Liver (tissue), 9 donors: Measurements from ENCODE around the gene ZNF175. TPM values are rescaled to one million over a fixed set of nuclear protein-coding genes. Genes with fewer than 3 reads are reported as not detected.

Source experiments
- DNase-seq: peaks from one replicate; pipeline ENCODE4 v3.0.0-alpha.2; 2017; ENCODE audit warnings: low spot score
- H3K27ac ChIP-seq, 2 donors: one replicate each; pipeline ENCODE4 v1.7.0; 2013; ENCODE audit warnings: inconsistent platforms in 2 of 2, low read length in 2 of 2, control low read depth in 1 of 2, low read depth in 1 of 2, mild to moderate bottlenecking in 1 of 2
- H3K27me3 ChIP-seq, 4 donors: one replicate each; pipeline versions ENCODE4 v1.6.1 to v1.7.0; 2013; ENCODE audit warnings: low read length in 3 of 4, inconsistent platforms in 1 of 4, mild to moderate bottlenecking in 1 of 4, moderate library complexity in 1 of 4; ENCODE audit not compliant: control insufficient read depth in 4 of 4, insufficient read depth in 4 of 4
- H3K36me3 ChIP-seq, 4 donors: one replicate each; pipeline versions ENCODE4 v1.6.1 to v1.7.0; 2013; ENCODE audit warnings: low read length in 3 of 4, mild to moderate bottlenecking in 3 of 4, low read depth in 1 of 4, moderate library complexity in 1 of 4; ENCODE audit not compliant: control insufficient read depth in 4 of 4, insufficient read depth in 3 of 4
- H3K4me1 ChIP-seq, 4 donors: one replicate each; pipeline versions ENCODE4 v1.6.1 to v1.7.0; 2013; ENCODE audit warnings: low read length in 3 of 4, mild to moderate bottlenecking in 3 of 4, moderate library complexity in 1 of 4; ENCODE audit not compliant: control insufficient read depth in 4 of 4, insufficient read depth in 4 of 4
- H3K4me3 ChIP-seq, 3 donors: one replicate each; pipeline versions ENCODE4 v1.6.1 to v1.7.0; 2013; ENCODE audit warnings: low read length in 3 of 3, control low read depth in 1 of 3, low read depth in 1 of 3, mild to moderate bottlenecking in 1 of 3
- H3K9ac ChIP-seq, 2 donors: one replicate each; pipeline ENCODE4 v1.7.0; 2013; ENCODE audit warnings: low read length in 2 of 2, mild to moderate bottlenecking in 2 of 2, moderate library complexity in 2 of 2, control low read depth in 1 of 2, low read depth in 1 of 2
- H3K9me3 ChIP-seq, 4 donors: one replicate each; pipeline versions ENCODE4 v1.6.1 to v1.7.0; 2013; ENCODE audit warnings: low read length in 3 of 4; ENCODE audit not compliant: control insufficient read depth in 4 of 4
- EGR1 ChIP-seq, 2 donors: IDR thresholded peaks; 2 replicates each; pipeline ENCODE4 v1.6.1; 2016 to 2018; ENCODE audit warnings: antibody characterized with exemption in 2 of 2, low read depth in 2 of 2
- FOXA1 ChIP-seq: IDR thresholded peaks from 2 replicates; pipeline ENCODE4 v1.6.1; 2016; ENCODE audit warnings: antibody characterized with exemption
- FOXA2 ChIP-seq: IDR thresholded peaks from 2 replicates; pipeline ENCODE4 v1.6.1; 2016; ENCODE audit warnings: antibody characterized with exemption
- GABPA ChIP-seq, 2 donors: IDR thresholded peaks in 1 of 2; conservative IDR thresholded peaks in 1 of 2; 2 replicates each; pipeline ENCODE4 v1.6.1; 2016; ENCODE audit warnings: antibody characterized with exemption in 2 of 2, mild to moderate bottlenecking in 1 of 2, moderate library complexity in 1 of 2
- HNF4G ChIP-seq: IDR thresholded peaks from 2 replicates; pipeline ENCODE4 v1.6.1; 2016; ENCODE audit warnings: antibody characterized with exemption
- JUND ChIP-seq, 2 donors: IDR thresholded peaks; 2 replicates each; pipeline ENCODE4 v1.6.1; 2016; ENCODE audit warnings: antibody characterized with exemption in 2 of 2
- RAD21 ChIP-seq, 2 donors: IDR thresholded peaks; 2 replicates each; pipeline ENCODE4 v1.6.1; 2016; ENCODE audit warnings: antibody characterized with exemption in 2 of 2, mild to moderate bottlenecking in 2 of 2
- RXRA ChIP-seq, 2 donors: IDR thresholded peaks; 2 replicates each; pipeline ENCODE4 v1.6.1; 2017 to 2018; ENCODE audit warnings: antibody characterized with exemption in 2 of 2, mild to moderate bottlenecking in 1 of 2
- SP1 ChIP-seq: IDR thresholded peaks from 2 replicates; pipeline ENCODE4 v1.6.1; 2018; ENCODE audit warnings: antibody characterized with exemption, mild to moderate bottlenecking
- YY1 ChIP-seq: IDR thresholded peaks from 2 replicates; pipeline ENCODE4 v1.6.1; 2016; ENCODE audit warnings: antibody characterized with exemption, mild to moderate bottlenecking
- WGBS: extraction: QIAGEN DNeasy Blood & Tissue Kit; methylation state at CpG from one replicate; pipeline ENCODE4 v1.1.7; 2013; 5-methylcytosine and 5-hydroxymethylcytosine counted together
- polyA plus RNA-seq, 2 donors: library from polyadenylated mRNA; stranded (reverse) in 1 of 2; unstranded in 1 of 2; fragments of 200-250 nt in 1 of 2; fragments of >200 nt in 1 of 2; fragmentation: Nextera tagmentation in 1 of 2; extraction: Ambion mirVana in 1 of 2; gene quantifications; one replicate each; pipeline versions ENCODE4 v1.2.1 to v1.2.3, GENCODE V29; 2013 to 2015
- total RNA-seq, 2 donors: library from RNA; depleted of rRNA; stranded (reverse); fragments of >200 nt; gene quantifications; one replicate each; pipeline ENCODE4 v1.2.3, GENCODE V29; 2014
- TF ChIP-seq, protein P1 (sequence below): IDR thresholded peaks from 2 replicates; pipeline ENCODE4 v1.6.1; 2016; ENCODE audit warnings: antibody characterized with exemption
- TF ChIP-seq, protein P2 (sequence below): IDR thresholded peaks from 2 replicates; pipeline ENCODE4 v1.6.1; 2016; ENCODE audit warnings: antibody characterized with exemption, mild to moderate bottlenecking
- TF ChIP-seq, protein P3 (sequence below): fragments of 150-350 bp; IDR thresholded peaks from 2 replicates; pipeline ENCODE4 v1.5.1; 2017; ENCODE audit warnings: improper control_type of control experiment, low read depth, low read length; ENCODE audit not compliant: missing input control
- TF ChIP-seq, protein P4 (sequence below): IDR thresholded peaks from 2 replicates; pipeline ENCODE4 v1.6.1; 2016; ENCODE audit warnings: antibody characterized with exemption
- TF ChIP-seq, protein P5 (sequence below): IDR thresholded peaks from 2 replicates; pipeline ENCODE4 v1.6.1; 2016; ENCODE audit warnings: antibody characterized with exemption
- donor health status: healthy.
- donor health status: healthy.
- donor health status: healthy.
- donor health status: healthy.
- donor health status: healthy.

ZNF175 gene
- total and polyA plus RNA-seq, 4 donors = 0.60 to 5.3 (median 2.5) TPM

DNA sequence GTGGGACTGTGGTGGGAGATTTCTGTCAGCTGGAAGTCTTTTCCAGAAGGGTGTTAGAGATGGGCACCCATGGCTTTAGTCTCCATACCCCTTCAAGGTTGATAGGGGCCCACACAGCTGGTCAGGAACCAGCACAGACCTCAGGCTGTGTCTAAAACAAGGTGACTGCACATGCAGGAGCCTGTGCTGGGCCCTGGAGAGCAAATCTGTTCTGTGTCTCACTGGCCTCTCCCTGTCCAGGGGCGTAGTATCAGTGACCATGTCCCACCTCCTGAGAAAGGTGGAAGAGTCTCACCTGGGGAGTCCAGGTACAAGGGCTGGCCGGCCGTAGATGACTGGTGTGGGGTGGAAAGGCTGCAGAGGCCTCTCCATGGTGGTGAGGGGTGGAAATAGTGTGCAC is 19.4 kb downstream of the ZNF175 start:
- Histone ChIP-seq H3K9ac (no peak overlapping the region), H3K27me3 (no peaks in the 10 kb centered on the region), H3K36me3 (peaks cover 8 to 29% (median 22%) of the 10 kb centered on the region in 4 donors), H3K9me3 (peaks cover 13 to 37% (median 30%) of the 10 kb centered on the region in 4 donors), H3K4me1 (peaks cover 0 to 17% (median 13%) of the 10 kb centered on the region in 4 donors), H3K27ac (no peak overlapping the region), H3K4me3 (no peak overlapping the region)
- DNase-seq = no peak
- no peak for TF ChIP-seq HNF4G
- TF ChIP-seq, protein P1, sequence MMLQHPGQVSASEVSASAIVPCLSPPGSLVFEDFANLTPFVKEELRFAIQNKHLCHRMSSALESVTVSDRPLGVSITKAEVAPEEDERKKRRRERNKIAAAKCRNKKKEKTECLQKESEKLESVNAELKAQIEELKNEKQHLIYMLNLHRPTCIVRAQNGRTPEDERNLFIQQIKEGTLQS = no peak
- TF ChIP-seq RXRA (IDR thresholded peaks at IDR 0.05) = no peak
- TF ChIP-seq, protein P2, sequence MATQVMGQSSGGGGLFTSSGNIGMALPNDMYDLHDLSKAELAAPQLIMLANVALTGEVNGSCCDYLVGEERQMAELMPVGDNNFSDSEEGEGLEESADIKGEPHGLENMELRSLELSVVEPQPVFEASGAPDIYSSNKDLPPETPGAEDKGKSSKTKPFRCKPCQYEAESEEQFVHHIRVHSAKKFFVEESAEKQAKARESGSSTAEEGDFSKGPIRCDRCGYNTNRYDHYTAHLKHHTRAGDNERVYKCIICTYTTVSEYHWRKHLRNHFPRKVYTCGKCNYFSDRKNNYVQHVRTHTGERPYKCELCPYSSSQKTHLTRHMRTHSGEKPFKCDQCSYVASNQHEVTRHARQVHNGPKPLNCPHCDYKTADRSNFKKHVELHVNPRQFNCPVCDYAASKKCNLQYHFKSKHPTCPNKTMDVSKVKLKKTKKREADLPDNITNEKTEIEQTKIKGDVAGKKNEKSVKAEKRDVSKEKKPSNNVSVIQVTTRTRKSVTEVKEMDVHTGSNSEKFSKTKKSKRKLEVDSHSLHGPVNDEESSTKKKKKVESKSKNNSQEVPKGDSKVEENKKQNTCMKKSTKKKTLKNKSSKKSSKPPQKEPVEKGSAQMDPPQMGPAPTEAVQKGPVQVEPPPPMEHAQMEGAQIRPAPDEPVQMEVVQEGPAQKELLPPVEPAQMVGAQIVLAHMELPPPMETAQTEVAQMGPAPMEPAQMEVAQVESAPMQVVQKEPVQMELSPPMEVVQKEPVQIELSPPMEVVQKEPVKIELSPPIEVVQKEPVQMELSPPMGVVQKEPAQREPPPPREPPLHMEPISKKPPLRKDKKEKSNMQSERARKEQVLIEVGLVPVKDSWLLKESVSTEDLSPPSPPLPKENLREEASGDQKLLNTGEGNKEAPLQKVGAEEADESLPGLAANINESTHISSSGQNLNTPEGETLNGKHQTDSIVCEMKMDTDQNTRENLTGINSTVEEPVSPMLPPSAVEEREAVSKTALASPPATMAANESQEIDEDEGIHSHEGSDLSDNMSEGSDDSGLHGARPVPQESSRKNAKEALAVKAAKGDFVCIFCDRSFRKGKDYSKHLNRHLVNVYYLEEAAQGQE = no peak
- TF ChIP-seq FOXA2 = no peak
- no peak for TF ChIP-seq YY1
- TF ChIP-seq, protein P3, sequence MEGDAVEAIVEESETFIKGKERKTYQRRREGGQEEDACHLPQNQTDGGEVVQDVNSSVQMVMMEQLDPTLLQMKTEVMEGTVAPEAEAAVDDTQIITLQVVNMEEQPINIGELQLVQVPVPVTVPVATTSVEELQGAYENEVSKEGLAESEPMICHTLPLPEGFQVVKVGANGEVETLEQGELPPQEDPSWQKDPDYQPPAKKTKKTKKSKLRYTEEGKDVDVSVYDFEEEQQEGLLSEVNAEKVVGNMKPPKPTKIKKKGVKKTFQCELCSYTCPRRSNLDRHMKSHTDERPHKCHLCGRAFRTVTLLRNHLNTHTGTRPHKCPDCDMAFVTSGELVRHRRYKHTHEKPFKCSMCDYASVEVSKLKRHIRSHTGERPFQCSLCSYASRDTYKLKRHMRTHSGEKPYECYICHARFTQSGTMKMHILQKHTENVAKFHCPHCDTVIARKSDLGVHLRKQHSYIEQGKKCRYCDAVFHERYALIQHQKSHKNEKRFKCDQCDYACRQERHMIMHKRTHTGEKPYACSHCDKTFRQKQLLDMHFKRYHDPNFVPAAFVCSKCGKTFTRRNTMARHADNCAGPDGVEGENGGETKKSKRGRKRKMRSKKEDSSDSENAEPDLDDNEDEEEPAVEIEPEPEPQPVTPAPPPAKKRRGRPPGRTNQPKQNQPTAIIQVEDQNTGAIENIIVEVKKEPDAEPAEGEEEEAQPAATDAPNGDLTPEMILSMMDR = no peak
- TF ChIP-seq GABPA (IDR thresholded peaks at IDR 0.05 in 1 of 2, conservative IDR thresholded peaks at IDR 0.05 in 1 of 2) = no peak
- TF ChIP-seq, protein P4, sequence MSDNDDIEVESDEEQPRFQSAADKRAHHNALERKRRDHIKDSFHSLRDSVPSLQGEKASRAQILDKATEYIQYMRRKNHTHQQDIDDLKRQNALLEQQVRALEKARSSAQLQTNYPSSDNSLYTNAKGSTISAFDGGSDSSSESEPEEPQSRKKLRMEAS = no peak
- TF ChIP-seq RAD21 (IDR thresholded peaks at IDR 0.05) = no peak
- no peak for TF ChIP-seq SP1
- no peak for TF ChIP-seq EGR1 (IDR thresholded peaks at IDR 0.05; ENCODE audit: low read depth in 2 of 2)
- no peak for TF ChIP-seq FOXA1
- 97% methylated on average over 3 of the region's 3 CpGs for WGBS

DNA sequence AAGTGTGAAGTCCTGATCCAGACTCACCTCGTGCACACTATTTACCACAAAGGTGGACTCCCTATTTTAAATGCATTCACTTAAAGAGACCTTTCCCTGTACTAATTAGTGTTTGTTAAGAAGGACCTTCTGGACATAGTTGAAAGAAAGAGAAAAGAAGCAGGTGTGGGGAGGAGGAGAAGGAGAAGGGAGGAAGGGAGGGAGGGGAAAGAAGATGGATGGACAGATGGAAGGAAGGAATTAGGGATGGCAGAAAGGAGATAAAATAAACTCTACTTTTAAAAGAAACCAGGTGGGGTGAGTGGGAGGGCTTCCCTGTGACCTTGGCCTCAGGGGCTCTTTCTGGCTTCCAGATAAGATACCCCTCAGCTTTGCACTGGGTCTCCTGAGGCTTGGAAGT is 21.4 kb downstream of the ZNF175 start:
- 90% methylated on average over 1 of the region's 1 CpG for WGBS
- peaks cover 0 to 17% (median 13%) of the 10 kb centered on the region in 4 donors for H3K4me1 ChIP-seq
- TF ChIP-seq, protein P5, sequence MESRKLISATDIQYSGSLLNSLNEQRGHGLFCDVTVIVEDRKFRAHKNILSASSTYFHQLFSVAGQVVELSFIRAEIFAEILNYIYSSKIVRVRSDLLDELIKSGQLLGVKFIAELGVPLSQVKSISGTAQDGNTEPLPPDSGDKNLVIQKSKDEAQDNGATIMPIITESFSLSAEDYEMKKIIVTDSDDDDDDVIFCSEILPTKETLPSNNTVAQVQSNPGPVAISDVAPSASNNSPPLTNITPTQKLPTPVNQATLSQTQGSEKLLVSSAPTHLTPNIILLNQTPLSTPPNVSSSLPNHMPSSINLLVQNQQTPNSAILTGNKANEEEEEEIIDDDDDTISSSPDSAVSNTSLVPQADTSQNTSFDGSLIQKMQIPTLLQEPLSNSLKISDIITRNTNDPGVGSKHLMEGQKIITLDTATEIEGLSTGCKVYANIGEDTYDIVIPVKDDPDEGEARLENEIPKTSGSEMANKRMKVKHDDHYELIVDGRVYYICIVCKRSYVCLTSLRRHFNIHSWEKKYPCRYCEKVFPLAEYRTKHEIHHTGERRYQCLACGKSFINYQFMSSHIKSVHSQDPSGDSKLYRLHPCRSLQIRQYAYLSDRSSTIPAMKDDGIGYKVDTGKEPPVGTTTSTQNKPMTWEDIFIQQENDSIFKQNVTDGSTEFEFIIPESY = no peak
- TF ChIP-seq SP1 (no peak), FOXA2 (no peak), JUND (IDR thresholded peaks at IDR 0.05) (no peak), EGR1 (IDR thresholded peaks at IDR 0.05; ENCODE audit: low read depth in 2 of 2) (no peak)
- TF ChIP-seq, protein P1 = no peak
- DNase-seq = no peak
- peaks cover under 1 to 8% (median 3%) of the 10 kb centered on the region in 4 donors for H3K36me3 ChIP-seq
- H3K4me3 ChIP-seq = no peak overlapping the region
- H3K27ac ChIP-seq = no peak overlapping the region
- H3K9ac ChIP-seq = no peak overlapping the region
- peaks cover 4 to 17% (median 11%) of the 10 kb centered on the region in 4 donors for H3K9me3 ChIP-seq
- H3K27me3 ChIP-seq = no peaks in the 10 kb centered on the region
